ENCODE results near the gene PET100. TPM values are rescaled to one million over a fixed set of nuclear protein-coding genes. Genes with fewer than 3 reads are reported as not detected.
A peak's percentile ranks its signal among the peaks of the same experiment; 100 is the strongest.

PET100 gene
- total and polyA plus RNA-seq, 2 donors from 2014 or later, result 112 to 181 TPM

DNA sequence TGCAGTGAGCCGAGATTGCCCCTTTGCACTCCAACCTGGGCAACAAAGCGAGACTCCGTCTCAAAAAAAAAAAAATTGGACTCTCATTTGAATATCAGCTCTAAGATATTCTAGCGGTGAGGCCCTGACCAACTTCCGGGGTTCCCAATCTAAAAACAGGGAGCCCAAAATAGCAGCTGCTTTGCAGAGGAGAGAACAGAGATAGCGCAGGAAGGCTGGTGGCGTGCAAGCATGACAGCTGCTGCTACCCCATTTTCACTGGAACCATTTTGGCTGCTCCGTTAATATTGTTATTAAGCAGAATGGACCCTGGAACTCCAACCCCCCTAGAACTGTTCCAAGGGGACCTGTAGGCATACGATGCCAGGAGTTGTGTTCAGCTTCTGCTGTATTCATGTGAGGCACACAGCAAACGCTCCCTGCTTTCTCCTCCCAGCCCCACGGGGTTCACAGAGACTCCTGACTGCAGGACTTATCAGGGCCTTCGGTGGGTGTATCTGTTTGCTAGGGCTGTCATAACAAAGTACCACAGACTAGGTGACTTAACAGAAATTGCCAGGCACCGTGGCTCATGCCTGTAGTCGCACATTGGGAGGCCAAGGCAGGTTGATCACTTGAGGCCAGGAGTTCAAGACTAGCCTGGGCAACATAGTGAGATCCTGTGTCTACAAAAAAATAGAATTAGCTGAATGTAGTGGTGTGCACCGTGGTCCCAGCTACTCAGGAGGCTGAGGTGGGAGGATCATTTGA lies 18.8 kb downstream of the PET100 start:
- intact Hi-C loops (cut with DNase I), result no loop called here
- no peaks in the 10 kb centered on the region for H3K36me3 ChIP-seq (ENCODE audit: control insufficient read depth in 2 of 3, insufficient read depth in 3 of 3, low read length in 3 of 3)
- no peak overlapping the region for H3K27ac ChIP-seq (ENCODE audit: low read depth in 2 of 2, low read length in 2 of 2)
- H3K9ac ChIP-seq (ENCODE audit: low read length in 3 of 3), result no peak overlapping the region
- no peak overlapping the region for H3K4me3 ChIP-seq (ENCODE audit: low read length in 3 of 3)
- peaks cover 0 to 3% (median 0%) of the 10 kb centered on the region in 3 donors for H3K4me1 ChIP-seq (ENCODE audit: control insufficient read depth in 2 of 3, insufficient read depth in 2 of 3, low read depth in 1 of 3, low read length in 3 of 3)
- H3K9me3 ChIP-seq (ENCODE audit: control insufficient read depth in 2 of 3, insufficient read depth in 1 of 3, low read length in 3 of 3), result no peaks in the 10 kb centered on the region
- no peak for DNase-seq
- no peak for FAIRE-seq
- TF ChIP-seq, protein P1, sequence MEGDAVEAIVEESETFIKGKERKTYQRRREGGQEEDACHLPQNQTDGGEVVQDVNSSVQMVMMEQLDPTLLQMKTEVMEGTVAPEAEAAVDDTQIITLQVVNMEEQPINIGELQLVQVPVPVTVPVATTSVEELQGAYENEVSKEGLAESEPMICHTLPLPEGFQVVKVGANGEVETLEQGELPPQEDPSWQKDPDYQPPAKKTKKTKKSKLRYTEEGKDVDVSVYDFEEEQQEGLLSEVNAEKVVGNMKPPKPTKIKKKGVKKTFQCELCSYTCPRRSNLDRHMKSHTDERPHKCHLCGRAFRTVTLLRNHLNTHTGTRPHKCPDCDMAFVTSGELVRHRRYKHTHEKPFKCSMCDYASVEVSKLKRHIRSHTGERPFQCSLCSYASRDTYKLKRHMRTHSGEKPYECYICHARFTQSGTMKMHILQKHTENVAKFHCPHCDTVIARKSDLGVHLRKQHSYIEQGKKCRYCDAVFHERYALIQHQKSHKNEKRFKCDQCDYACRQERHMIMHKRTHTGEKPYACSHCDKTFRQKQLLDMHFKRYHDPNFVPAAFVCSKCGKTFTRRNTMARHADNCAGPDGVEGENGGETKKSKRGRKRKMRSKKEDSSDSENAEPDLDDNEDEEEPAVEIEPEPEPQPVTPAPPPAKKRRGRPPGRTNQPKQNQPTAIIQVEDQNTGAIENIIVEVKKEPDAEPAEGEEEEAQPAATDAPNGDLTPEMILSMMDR (IDR thresholded peaks at IDR 0.05; ENCODE audit: borderline replicate concordance, extremely low read depth, insufficient read depth), result no peak
- H3K27me3 ChIP-seq (ENCODE audit: control insufficient read depth, insufficient read depth, low read length), result no peaks in the 10 kb centered on the region

DNA sequence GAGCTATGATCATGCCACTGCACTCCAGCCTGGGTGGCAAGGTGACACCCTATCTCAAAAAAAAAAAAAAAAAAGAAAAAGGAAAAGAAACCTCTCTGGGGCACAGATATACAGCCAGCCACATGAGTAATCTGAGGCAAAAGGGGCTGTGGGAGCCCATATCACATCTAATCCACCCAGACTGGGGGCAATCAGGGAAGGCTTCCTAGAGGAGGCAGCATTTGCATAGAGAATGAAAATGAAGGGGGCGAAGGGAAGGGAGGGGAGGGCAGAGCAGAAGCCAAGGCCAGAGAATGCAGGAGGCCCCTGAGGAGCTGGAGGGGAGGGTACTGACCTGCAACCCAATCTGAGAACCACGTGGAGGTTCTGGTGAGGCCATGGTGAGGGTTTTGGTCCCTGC lies 20.6 kb downstream of the PET100 start:
- H3K27me3 ChIP-seq (ENCODE audit: control insufficient read depth, insufficient read depth, low read length), result no peaks in the 10 kb centered on the region
- H3K4me1 ChIP-seq (ENCODE audit: control insufficient read depth in 2 of 3, insufficient read depth in 2 of 3, low read depth in 1 of 3, low read length in 3 of 3), result peaks cover 0 to 3% (median 0%) of the 10 kb centered on the region in 3 donors
- DNase-seq (no peak), FAIRE-seq (no peak)
- H3K4me3 ChIP-seq (ENCODE audit: low read length in 3 of 3), result no peak overlapping the region
- TF ChIP-seq, protein P1 (IDR thresholded peaks at IDR 0.05; ENCODE audit: borderline replicate concordance, extremely low read depth, insufficient read depth), result no peak
- no peaks in the 10 kb centered on the region for H3K9me3 ChIP-seq (ENCODE audit: control insufficient read depth in 2 of 3, insufficient read depth in 1 of 3, low read length in 3 of 3)
- H3K36me3 ChIP-seq (ENCODE audit: control insufficient read depth in 2 of 3, insufficient read depth in 3 of 3, low read length in 3 of 3), result no peaks in the 10 kb centered on the region
- H3K27ac ChIP-seq (ENCODE audit: low read depth in 2 of 2, low read length in 2 of 2), result no peak overlapping the region
- no peak overlapping the region for H3K9ac ChIP-seq (ENCODE audit: low read length in 3 of 3)
- intact Hi-C loops (cut with DNase I), result no loop called here

DNA sequence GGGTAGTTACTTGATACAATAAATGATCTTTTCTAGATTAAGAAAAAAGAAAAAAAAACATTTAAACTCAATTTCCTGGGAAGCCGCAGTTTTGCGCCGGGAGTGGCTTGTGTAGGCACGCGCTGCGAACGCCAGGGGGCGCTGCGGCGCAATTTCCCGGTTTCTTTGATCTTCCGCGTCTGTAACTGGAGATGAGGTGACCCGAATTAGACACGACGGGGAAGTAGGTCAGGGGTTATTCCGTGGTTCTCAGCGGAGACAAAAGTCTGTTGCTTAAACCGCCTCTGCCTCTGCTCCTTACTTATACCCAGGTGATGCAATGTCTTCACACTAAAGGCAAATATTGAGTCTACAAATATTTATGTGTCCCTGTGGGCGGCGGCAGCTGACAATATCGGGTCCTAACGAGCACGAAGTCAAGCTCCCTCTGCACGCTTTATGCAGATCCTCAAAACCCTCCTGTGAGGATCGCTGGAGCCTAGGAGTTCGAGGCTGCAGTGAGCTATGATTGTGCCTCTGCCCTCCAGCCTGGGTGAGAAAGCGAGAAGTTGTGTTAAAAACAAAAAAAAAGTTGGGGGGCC lies 22.6 kb downstream of the PET100 start:
- intact Hi-C loops (cut with DNase I), result no loop called here
- H3K27me3 ChIP-seq (ENCODE audit: control insufficient read depth, insufficient read depth, low read length), result no peaks in the 10 kb centered on the region
- no peak overlapping the region for H3K27ac ChIP-seq (ENCODE audit: low read depth in 2 of 2, low read length in 2 of 2)
- H3K36me3 ChIP-seq (ENCODE audit: control insufficient read depth in 2 of 3, insufficient read depth in 3 of 3, low read length in 3 of 3), result no peaks in the 10 kb centered on the region
- peak overlapping the region in 1 of 3 donors; percentile 41 for H3K4me3 ChIP-seq (ENCODE audit: low read length in 3 of 3)
- H3K4me1 ChIP-seq (ENCODE audit: control insufficient read depth in 2 of 3, insufficient read depth in 2 of 3, low read depth in 1 of 3, low read length in 3 of 3), result peaks cover 0 to 3% (median 0%) of the 10 kb centered on the region in 3 donors
- no peak overlapping the region for H3K9ac ChIP-seq (ENCODE audit: low read length in 3 of 3)
- no peaks in the 10 kb centered on the region for H3K9me3 ChIP-seq (ENCODE audit: control insufficient read depth in 2 of 3, insufficient read depth in 1 of 3, low read length in 3 of 3)
- peak; percentile 29 for FAIRE-seq
- TF ChIP-seq, protein P1 (IDR thresholded peaks at IDR 0.05; ENCODE audit: borderline replicate concordance, extremely low read depth, insufficient read depth), result peak; percentile 97
- DNase-seq, result peak; percentile 86 to 92 (median 90)
